ENCODE results near the gene EFR3B.

DNA sequence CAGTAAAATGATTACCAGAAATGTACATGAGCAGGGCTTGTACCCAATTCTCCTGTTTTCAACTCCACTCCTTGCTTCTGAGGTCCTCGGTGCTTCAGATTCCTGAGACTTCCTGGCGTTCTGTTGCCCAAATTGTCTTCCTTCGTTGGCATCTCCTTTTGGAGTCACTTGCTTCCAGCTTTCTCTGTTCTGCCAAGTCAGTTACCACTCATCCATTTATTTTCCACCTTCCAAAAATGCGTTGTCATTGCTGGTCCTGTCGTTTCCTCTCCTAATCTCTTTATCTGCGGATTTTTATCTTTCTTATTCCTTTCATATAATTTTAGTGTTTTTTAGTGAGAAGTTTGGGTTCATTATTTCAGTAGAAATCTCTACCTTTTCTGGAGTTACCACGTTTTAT lies 18.5 kb upstream of the EFR3B start:
- TF ChIP-seq, protein P1, sequence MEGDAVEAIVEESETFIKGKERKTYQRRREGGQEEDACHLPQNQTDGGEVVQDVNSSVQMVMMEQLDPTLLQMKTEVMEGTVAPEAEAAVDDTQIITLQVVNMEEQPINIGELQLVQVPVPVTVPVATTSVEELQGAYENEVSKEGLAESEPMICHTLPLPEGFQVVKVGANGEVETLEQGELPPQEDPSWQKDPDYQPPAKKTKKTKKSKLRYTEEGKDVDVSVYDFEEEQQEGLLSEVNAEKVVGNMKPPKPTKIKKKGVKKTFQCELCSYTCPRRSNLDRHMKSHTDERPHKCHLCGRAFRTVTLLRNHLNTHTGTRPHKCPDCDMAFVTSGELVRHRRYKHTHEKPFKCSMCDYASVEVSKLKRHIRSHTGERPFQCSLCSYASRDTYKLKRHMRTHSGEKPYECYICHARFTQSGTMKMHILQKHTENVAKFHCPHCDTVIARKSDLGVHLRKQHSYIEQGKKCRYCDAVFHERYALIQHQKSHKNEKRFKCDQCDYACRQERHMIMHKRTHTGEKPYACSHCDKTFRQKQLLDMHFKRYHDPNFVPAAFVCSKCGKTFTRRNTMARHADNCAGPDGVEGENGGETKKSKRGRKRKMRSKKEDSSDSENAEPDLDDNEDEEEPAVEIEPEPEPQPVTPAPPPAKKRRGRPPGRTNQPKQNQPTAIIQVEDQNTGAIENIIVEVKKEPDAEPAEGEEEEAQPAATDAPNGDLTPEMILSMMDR (IDR thresholded peaks at IDR 0.05): no peak
- no peak for TF ChIP-seq EP300 (IDR thresholded peaks at IDR 0.05)

Data from ovary (tissue), 3 donors.